SJCRH30 (cell line): ENCODE results near the gene SERPINA4. TPM values are rescaled to one million over a fixed set of nuclear protein-coding genes. Genes with fewer than 3 reads are reported as not detected.

Experiments used
- DNase-seq, 2 experiments: peaks; one replicate each; pipeline ENCODE4 v3.0.0-alpha.2; 2015 to 2020
- H3K27ac ChIP-seq: fragments of 250-450 bp; sonication (Bioruptor Pico); 2 replicates; pipeline ENCODE4 v1.5.1; 2020; ENCODE audit warnings: mild to moderate bottlenecking, moderate library complexity
- H3K27me3 ChIP-seq: fragments of 250-450 bp; sonication (Bioruptor Pico); 2 replicates; pipeline ENCODE4 v1.5.1; 2020; ENCODE audit warnings: mild to moderate bottlenecking, moderate library complexity
- H3K36me3 ChIP-seq: fragments of 250-450 bp; sonication (Bioruptor Pico); 2 replicates; pipeline ENCODE4 v1.5.1; 2020; ENCODE audit warnings: mild to moderate bottlenecking, moderate library complexity
- H3K4me1 ChIP-seq: fragments of 250-450 bp; sonication (Bioruptor Pico); 2 replicates; pipeline ENCODE4 v1.5.1; 2020; ENCODE audit warnings: mild to moderate bottlenecking, moderate library complexity
- H3K4me3 ChIP-seq: fragments of 250-450 bp; sonication (Bioruptor Pico); 2 replicates; pipeline ENCODE4 v1.5.1; 2020; ENCODE audit warnings: mild to moderate bottlenecking, moderate library complexity
- H3K9me3 ChIP-seq: fragments of 250-450 bp; sonication (Bioruptor Pico); replicated peaks from 2 replicates; pipeline ENCODE4 v1.5.1; 2020; ENCODE audit warnings: mild to moderate bottlenecking, moderate library complexity
- total RNA-seq: library from RNA; depleted of rRNA; stranded (reverse); fragments of >200 nt; shearing (Covaris generic); gene quantifications from 2 replicates; pipeline ENCODE4 v1.2.3, GENCODE V29; 2014

SERPINA4 gene
- total RNA-seq, 1 experiment from 2014 or later: not detected

DNA sequence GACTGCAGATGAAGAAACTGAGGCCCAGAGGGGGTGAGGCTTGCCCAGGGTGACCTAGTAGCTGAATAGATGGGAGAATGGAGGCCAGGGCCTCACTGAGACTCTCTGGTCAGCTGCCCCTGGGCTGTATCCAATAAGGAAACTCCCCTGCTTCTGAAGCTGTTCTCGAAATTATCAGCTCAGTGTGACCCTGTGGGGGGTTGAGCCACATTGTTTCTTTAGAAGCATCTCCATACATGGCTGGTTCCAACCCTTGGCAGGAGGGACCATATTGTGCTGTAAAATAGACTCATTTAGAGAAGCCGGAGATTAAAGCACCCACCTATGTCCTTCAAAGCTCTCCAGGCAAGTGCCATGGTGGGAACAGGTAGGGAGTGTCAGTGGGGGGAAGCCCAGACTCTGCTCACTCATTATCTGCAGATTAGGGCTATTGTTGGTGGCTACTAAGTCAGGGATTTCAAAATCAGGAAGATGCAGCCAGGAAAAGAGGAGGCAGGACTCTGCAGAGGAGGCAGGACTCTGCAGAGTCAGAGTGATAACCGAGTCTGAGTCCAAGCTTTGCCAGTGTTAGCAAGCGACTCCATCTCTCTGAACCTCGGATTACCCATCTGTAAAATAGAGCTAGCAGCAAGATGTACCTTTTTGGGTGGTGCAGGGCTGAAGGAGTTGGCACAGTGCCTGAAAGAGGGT, 23.5 kb downstream of the SERPINA4 start:
- H3K27ac ChIP-seq: no peak overlapping the region
- no peak for DNase-seq

DNA sequence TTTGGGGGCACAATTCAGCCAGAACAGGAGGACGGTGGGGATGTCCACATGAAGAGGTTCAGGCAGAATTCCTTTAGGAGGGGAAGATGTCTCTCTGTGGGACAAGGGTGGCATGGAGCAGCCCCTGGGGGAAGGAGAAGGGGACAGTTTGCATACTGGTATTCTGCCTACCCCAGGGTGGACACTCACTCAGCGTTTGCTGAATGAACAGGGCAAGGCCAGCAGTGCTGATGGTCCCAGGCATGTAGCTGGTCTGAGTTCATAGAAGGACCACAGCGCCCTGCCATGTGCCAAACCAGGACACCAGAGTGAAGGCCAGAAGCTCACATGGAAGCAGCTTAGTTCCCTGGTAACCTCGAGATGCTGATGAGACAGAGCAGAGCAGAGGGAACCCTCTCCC, 25.4 kb downstream of the SERPINA4 start:
- H3K27ac ChIP-seq: no peak overlapping the region
- no peaks in the 10 kb centered on the region for H3K36me3 ChIP-seq
- H3K4me1 ChIP-seq: no peaks in the 10 kb centered on the region
- no peaks in the 10 kb centered on the region for H3K27me3 ChIP-seq
- no peaks in the 10 kb centered on the region for H3K9me3 ChIP-seq
- no peak for DNase-seq
- H3K4me3 ChIP-seq: no peak overlapping the region

More for the DNA sequence above, 23.5 kb downstream of the SERPINA4 start:
- Histone ChIP-seq H3K4me1 (no peaks in the 10 kb centered on the region), H3K4me3 (no peak overlapping the region), H3K27me3 (no peaks in the 10 kb centered on the region), H3K9me3 (no peaks in the 10 kb centered on the region), H3K36me3 (no peaks in the 10 kb centered on the region)

GRCh38 chr14:94588311-94588710, 27.1 kb downstream of the SERPINA4 start:
- H3K27ac ChIP-seq: no peak overlapping the region
- no peaks in the 10 kb centered on the region for H3K9me3 ChIP-seq
- no peaks in the 10 kb centered on the region for H3K36me3 ChIP-seq
- H3K4me1 ChIP-seq: no peaks in the 10 kb centered on the region
- H3K27me3 ChIP-seq: no peaks in the 10 kb centered on the region
- no peak overlapping the region for H3K4me3 ChIP-seq
- DNase-seq: no peak

GRCh38 chr14:94591073-94591472, 29.8 kb downstream of the SERPINA4 start:
- Histone ChIP-seq H3K4me3 (no peak overlapping the region), H3K36me3 (no peaks in the 10 kb centered on the region), H3K27me3 (no peaks in the 10 kb centered on the region), H3K9me3 (no peaks in the 10 kb centered on the region), H3K4me1 (no peaks in the 10 kb centered on the region), H3K27ac (no peak overlapping the region)
- DNase-seq: no peak

DNA sequence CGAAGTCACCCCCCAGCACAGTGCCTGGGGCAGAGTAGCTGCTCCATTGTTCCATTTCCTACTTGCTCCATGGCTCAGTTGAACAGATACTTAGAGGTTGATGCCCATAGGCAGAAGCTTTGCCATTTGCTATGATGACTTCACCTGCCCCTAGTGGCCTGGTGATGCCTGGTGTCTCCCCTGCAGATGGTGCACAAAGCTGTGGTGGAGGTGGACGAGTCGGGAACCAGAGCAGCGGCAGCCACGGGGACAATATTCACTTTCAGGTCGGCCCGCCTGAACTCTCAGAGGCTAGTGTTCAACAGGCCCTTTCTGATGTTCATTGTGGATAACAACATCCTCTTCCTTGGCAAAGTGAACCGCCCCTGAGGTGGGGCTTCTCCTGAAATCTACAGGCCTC, 30.6 kb downstream of the SERPINA4 start:
- no peaks in the 10 kb centered on the region for H3K27me3 ChIP-seq
- no peak overlapping the region for H3K4me3 ChIP-seq
- H3K4me1 ChIP-seq: no peaks in the 10 kb centered on the region
- H3K36me3 ChIP-seq: no peaks in the 10 kb centered on the region
- DNase-seq: no peak
- H3K9me3 ChIP-seq: no peaks in the 10 kb centered on the region
- no peak overlapping the region for H3K27ac ChIP-seq

GRCh38 chr14:94592457-94592856, 31.2 kb downstream of the SERPINA4 start:
- H3K4me3 ChIP-seq: no peak overlapping the region
- no peaks in the 10 kb centered on the region for H3K4me1 ChIP-seq
- no peak for DNase-seq
- H3K9me3 ChIP-seq: no peaks in the 10 kb centered on the region
- H3K27me3 ChIP-seq: no peaks in the 10 kb centered on the region
- H3K36me3 ChIP-seq: no peaks in the 10 kb centered on the region
- H3K27ac ChIP-seq: no peak overlapping the region

DNA sequence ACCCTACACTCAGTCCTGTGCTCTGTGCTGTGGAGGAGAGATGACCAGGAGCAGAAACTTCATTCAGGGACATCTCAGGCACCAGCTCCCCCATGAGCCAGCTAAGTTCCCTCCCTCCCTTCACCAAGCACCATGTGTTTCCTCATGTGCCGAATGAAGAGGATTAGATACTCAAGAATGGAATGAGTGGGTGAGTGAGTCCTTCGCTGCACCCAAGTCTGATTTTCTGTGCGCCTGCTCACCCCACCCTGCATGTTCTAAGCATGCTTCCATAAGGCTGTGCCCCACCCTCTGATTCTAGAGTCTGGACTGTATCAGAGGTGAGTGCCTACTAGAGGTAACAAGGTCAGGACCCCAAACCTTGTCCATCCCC, 32.1 kb downstream of the SERPINA4 start:
- DNase-seq: no peak
- H3K36me3 ChIP-seq: no peaks in the 10 kb centered on the region

GRCh38 chr14:94593749-94594431, 32.6 kb downstream of the SERPINA4 start:
- Histone ChIP-seq H3K36me3 (no peaks in the 10 kb centered on the region), H3K27ac (no peak overlapping the region)
- no peak for DNase-seq

More for the DNA sequence above, 32.1 kb downstream of the SERPINA4 start:
- no peak overlapping the region for H3K4me3 ChIP-seq
- no peaks in the 10 kb centered on the region for H3K4me1 ChIP-seq
- H3K27me3 ChIP-seq: no peaks in the 10 kb centered on the region
- H3K27ac ChIP-seq: no peak overlapping the region
- no peaks in the 10 kb centered on the region for H3K9me3 ChIP-seq

GRCh38 chr14:94594441-94594840, 33.2 kb downstream of the SERPINA4 start:
- Histone ChIP-seq H3K36me3 (no peaks in the 10 kb centered on the region), H3K27me3 (no peaks in the 10 kb centered on the region), H3K4me3 (no peak overlapping the region), H3K27ac (no peak overlapping the region), H3K9me3 (no peaks in the 10 kb centered on the region), H3K4me1 (peaks cover 5% of the 10 kb centered on the region; the same call in 1 of the 2 replicates)
- no peak for DNase-seq

More at GRCh38 chr14:94593749-94594431, 32.6 kb downstream of the SERPINA4 start:
- Histone ChIP-seq H3K4me3 (no peak overlapping the region), H3K27me3 (no peaks in the 10 kb centered on the region), H3K4me1 (peaks cover 3% of the 10 kb centered on the region; the same call in 1 of the 2 replicates), H3K9me3 (no peaks in the 10 kb centered on the region)

DNA sequence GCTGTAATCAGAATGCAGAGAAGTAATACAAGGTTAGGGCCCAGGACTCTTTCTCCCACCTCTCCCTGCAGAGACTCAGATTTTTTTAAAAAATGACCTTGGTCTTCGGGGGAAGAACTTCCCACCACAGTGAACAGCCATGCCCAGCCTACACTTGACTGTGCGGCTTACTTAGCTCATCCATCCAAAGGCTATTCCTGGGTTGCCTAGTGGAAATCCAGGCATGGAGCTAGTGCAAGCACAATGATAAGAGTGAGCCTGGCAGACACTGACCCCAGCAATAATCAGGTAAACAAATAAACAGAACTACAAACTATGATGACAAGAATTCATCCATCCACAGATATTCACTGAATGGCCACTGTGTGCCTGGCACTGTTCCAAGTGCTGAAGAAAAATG, 34.7 kb downstream of the SERPINA4 start:
- no peak overlapping the region for H3K4me3 ChIP-seq
- no peaks in the 10 kb centered on the region for H3K36me3 ChIP-seq
- H3K4me1 ChIP-seq: peaks cover 6% of the 10 kb centered on the region; the same call in 1 of the 2 replicates
- H3K9me3 ChIP-seq: no peaks in the 10 kb centered on the region
- H3K27me3 ChIP-seq: no peaks in the 10 kb centered on the region
- no peak overlapping the region for H3K27ac ChIP-seq
- no peak for DNase-seq

- Histone ChIP-seq H3K4me3 (no peak overlapping the region), H3K36me3 (no peaks in the 10 kb centered on the region), H3K9me3 (no peaks in the 10 kb centered on the region), H3K27ac (no peak overlapping the region), H3K4me1 (peaks cover 6% of the 10 kb centered on the region; the same call in 1 of the 2 replicates), H3K27me3 (no peaks in the 10 kb centered on the region)
- no peak for DNase-seq
Measured at GRCh38 chr14:94596361-94596760, 35.1 kb downstream of the SERPINA4 start.

- Histone ChIP-seq H3K36me3 (no peaks in the 10 kb centered on the region), H3K4me1 (peaks cover 6% of the 10 kb centered on the region; the same call in 1 of the 2 replicates), H3K27me3 (no peaks in the 10 kb centered on the region), H3K9me3 (no peaks in the 10 kb centered on the region), H3K4me3 (no peak overlapping the region), H3K27ac (no peak overlapping the region)
- no peak for DNase-seq
Measured at GRCh38 chr14:94597788-94598187, 36.5 kb downstream of the SERPINA4 start.

- Histone ChIP-seq H3K36me3 (no peaks in the 10 kb centered on the region), H3K27me3 (no peaks in the 10 kb centered on the region), H3K4me1 (peaks cover 6% of the 10 kb centered on the region; the same call in 1 of the 2 replicates), H3K9me3 (no peaks in the 10 kb centered on the region), H3K27ac (no peak overlapping the region), H3K4me3 (no peak overlapping the region)
- peak in 1 of 2 experiments; percentile 3 for DNase-seq
Measured at GRCh38 chr14:94598506-94598815, 37.2 kb downstream of the SERPINA4 start.

GRCh38 chr14:94598816-94599655, 37.8 kb downstream of the SERPINA4 start:
- no peaks in the 10 kb centered on the region for H3K36me3 ChIP-seq
- no peaks in the 10 kb centered on the region for H3K9me3 ChIP-seq
- peak overlapping the region; percentile 14; the same call in 1 of the 2 replicates for H3K27ac ChIP-seq
- peaks cover 6% of the 10 kb centered on the region; the same call in 1 of the 2 replicates for H3K4me1 ChIP-seq
- no peaks in the 10 kb centered on the region for H3K27me3 ChIP-seq
- peak; percentile 22 to 60 for DNase-seq
- H3K4me3 ChIP-seq: no peak overlapping the region

GRCh38 chr14:94599656-94600004, 38.4 kb downstream of the SERPINA4 start:
- Histone ChIP-seq H3K36me3 (no peaks in the 10 kb centered on the region), H3K27me3 (no peaks in the 10 kb centered on the region), H3K27ac (peak overlapping the region; percentile 14; the same call in 1 of the 2 replicates), H3K9me3 (no peaks in the 10 kb centered on the region), H3K4me1 (peaks cover 6% of the 10 kb centered on the region; the same call in 1 of the 2 replicates), H3K4me3 (no peak overlapping the region)
- DNase-seq: no peak
